Naive thymus-derived CD8-positive, alpha-beta T cell (primary cell): ENCODE measurements around the gene LINGO4. TPM values are rescaled to one million over a fixed set of nuclear protein-coding genes. Genes with fewer than 3 reads are reported as not detected.
"Not testable (repeated sequence)": the region's sequence is repeated elsewhere in the genome, so short reads cannot be mapped to it uniquely, and the experiment has no call there.

Experiments used
- ATAC-seq, 2 donors: fragments of 150-1000 bp; cut with Tn5 transposase in 1 of 2; sonication (Bioruptor Pico), chemical (Tn5 transposase) in 1 of 2; 1 replicate in 1 of 2; 2 replicates in 1 of 2; pipeline ENCODE4 v1.10.0; 2021; ENCODE audit warnings: mild to moderate bottlenecking in 2 of 2, moderate library complexity in 2 of 2
- POLR2A ChIA-PET: fragments of 350-600 bp; sonication (Branson Sonifier 250); formaldehyde crosslinking; loops from one replicate; lab custom pipeline; 2021; ENCODE audit warnings: antibody characterized with exemption; lab: Charles Lee
- DNase-seq, 10 donors: peaks; one replicate each; pipeline versions ENCODE4 v3.0.0 to v3.0.0-alpha.2; 2020 to 2022
- H3K27ac Mint-ChIP-seq, 10 donors: one replicate each; pipeline ENCODE4 v1.8.0; 2020 to 2022; ENCODE audit warnings: mild to moderate bottlenecking in 10 of 10, mixed read lengths in 10 of 10, moderate library complexity in 4 of 10, inconsistent platforms in 1 of 10
- H3K27me3 Mint-ChIP-seq, 5 donors: one replicate each; pipeline ENCODE4 v1.8.0; 2021 to 2022; ENCODE audit warnings: mixed read lengths in 5 of 5
- H3K36me3 Mint-ChIP-seq, 3 donors: one replicate each; pipeline ENCODE4 v1.8.0; 2020 to 2022; ENCODE audit warnings: mixed read lengths in 3 of 3, mild to moderate bottlenecking in 2 of 3, inconsistent platforms in 1 of 3
- H3K4me1 Mint-ChIP-seq, 4 donors: one replicate each; pipeline ENCODE4 v1.8.0; 2021 to 2022; ENCODE audit warnings: mixed read lengths in 4 of 4
- H3K4me3 Mint-ChIP-seq, 10 donors: one replicate each; pipeline ENCODE4 v1.8.0; 2020 to 2022; ENCODE audit warnings: mild to moderate bottlenecking in 10 of 10, mixed read lengths in 10 of 10, moderate library complexity in 6 of 10, inconsistent platforms in 1 of 10
- H3K9me3 Mint-ChIP-seq, 9 donors: one replicate each; pipeline ENCODE4 v1.8.0; 2020 to 2022; ENCODE audit warnings: mixed read lengths in 9 of 9, mild to moderate bottlenecking in 3 of 9, inconsistent platforms in 1 of 9, moderate library complexity in 1 of 9
- polyA plus RNA-seq, 3 donors: library from polyadenylated mRNA; unstranded; fragments of 300-500 nt; fragmentation: Illumina TruSeq; gene quantifications; one replicate each; pipeline ENCODE4 v1.2.3, GENCODE V29; 2021
- total RNA-seq, 8 experiments: library from RNA in 2 of 8; stranded (reverse) in 2 of 8; gene quantifications; one replicate each; pipeline ENCODE4 v1.2.3 and lab custom pipeline; 2021 to 2026

The LINGO4 gene
- total and polyA plus RNA-seq, 5 experiments from 2014 or later = not detected

- Mint-ChIP-seq H3K27me3 (no peaks in the 10 kb centered on the region), H3K9me3 (no peaks in the 10 kb centered on the region), H3K36me3 (peaks cover 10 to 61% (median 20%) of the 10 kb centered on the region in 3 donors), H3K4me1 (no peaks in the 10 kb centered on the region), H3K27ac (no peak overlapping the region), H3K4me3 (no peak overlapping the region)
- ATAC-seq (no peak), DNase-seq (no peak)
- POLR2A ChIA-PET = no interaction called here
These were observed 30.8 kb downstream of the LINGO4 start for GRCh38 chr1:151774256-151774922.

DNA sequence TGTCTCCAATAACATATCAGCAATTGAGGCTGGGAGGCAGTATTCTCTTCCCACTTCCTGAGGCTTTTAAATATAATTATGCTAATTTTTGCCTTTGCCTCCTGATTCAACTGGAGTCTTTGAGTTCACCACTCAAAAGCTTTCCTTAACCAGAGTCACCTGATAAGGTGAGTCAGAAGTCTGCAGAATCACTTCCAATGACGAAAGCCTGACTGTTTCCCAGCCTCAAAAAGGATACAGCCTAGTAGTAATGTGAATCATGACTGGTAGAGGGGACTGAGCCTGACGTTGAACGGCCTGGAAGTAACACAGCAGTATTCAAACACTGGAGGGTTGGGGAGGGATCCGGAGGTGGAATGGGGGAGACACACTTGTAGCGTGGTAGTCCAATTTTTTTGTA lies 31.5 kb downstream of the LINGO4 start:
- H3K4me1 Mint-ChIP-seq = no peaks in the 10 kb centered on the region
- no peak overlapping the region for H3K27ac Mint-ChIP-seq
- H3K9me3 Mint-ChIP-seq = no peaks in the 10 kb centered on the region
- peaks cover 4 to 55% (median 18%) of the 10 kb centered on the region in 3 donors for H3K36me3 Mint-ChIP-seq
- DNase-seq (no peak), ATAC-seq (no peak)
- POLR2A ChIA-PET = no interaction called here
- no peaks in the 10 kb centered on the region for H3K27me3 Mint-ChIP-seq
- H3K4me3 Mint-ChIP-seq = no peak overlapping the region

- ATAC-seq, H3K27ac Mint-ChIP-seq: not testable (repeated sequence)
These were observed 35.9 kb downstream of the LINGO4 start for GRCh38 chr1:151769270-151769669.

DNA sequence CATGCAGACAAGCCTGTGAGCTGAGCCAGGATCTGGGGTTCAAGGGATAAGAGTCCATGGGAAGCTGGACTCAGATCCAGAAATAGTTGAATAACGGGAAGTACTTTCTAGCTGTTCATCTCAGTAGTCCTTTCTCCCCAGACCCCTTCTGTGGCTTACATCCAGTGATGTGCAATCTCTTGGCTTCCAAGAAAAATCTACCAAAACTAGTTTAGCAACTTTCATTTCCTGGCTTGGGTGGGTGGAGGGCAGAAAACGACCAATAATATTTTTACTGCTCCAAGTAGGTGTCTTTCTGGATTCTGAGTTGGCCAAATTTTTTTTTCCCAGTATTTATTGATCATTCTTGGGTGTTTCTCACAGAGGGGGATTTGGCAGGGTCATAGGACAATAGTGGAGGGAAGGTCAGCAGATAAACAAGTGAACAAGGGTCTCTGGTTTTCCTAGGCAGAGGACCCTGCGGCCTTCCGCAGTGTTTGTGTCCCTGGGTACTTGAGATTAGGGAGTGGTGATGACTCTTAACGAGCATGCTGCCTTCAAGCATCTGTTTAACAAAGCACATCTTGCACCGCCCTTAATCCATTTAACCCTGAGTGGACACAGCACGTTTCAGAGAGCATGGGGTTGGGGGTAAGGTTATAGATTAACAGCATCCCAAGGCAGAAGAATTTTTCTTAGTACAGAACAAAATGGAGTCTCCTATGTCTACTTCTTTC lies 36.7 kb downstream of the LINGO4 start:
- DNase-seq, H3K4me3 Mint-ChIP-seq, H3K27me3 Mint-ChIP-seq, H3K27ac Mint-ChIP-seq, H3K36me3 Mint-ChIP-seq, POLR2A ChIA-PET, H3K9me3 Mint-ChIP-seq, ATAC-seq: not testable (repeated sequence)
- H3K4me1 Mint-ChIP-seq = peaks cover 3 to 11% (median 10%) of the 10 kb centered on the region in 4 donors

More at GRCh38 chr1:151769270-151769669, 35.9 kb downstream of the LINGO4 start:
- H3K9me3 Mint-ChIP-seq, H3K27me3 Mint-ChIP-seq, DNase-seq, H3K4me1 Mint-ChIP-seq, H3K4me3 Mint-ChIP-seq, POLR2A ChIA-PET: not testable (repeated sequence)
- peaks cover 0 to 14% (median 0%) of the 10 kb centered on the region in 3 donors for H3K36me3 Mint-ChIP-seq

GRCh38 chr1:151763990-151764389 lies 41.2 kb downstream of the LINGO4 start:
- Mint-ChIP-seq H3K9me3 (no peaks in the 10 kb centered on the region), H3K27ac (peak overlapping the region; percentile 94 to 99 (median 96)), H3K36me3 (peaks cover 0 to 34% (median 12%) of the 10 kb centered on the region in 3 donors), H3K4me1 (peaks cover 7 to 24% (median 21%) of the 10 kb centered on the region in 4 donors), H3K27me3 (no peaks in the 10 kb centered on the region), H3K4me3 (peak overlapping the region; percentile 89 to 97 (median 94))
- POLR2A ChIA-PET = interaction anchor here (0.7 to 1.9 kb wide), 6 partner anchors 26 to 351 kb away, joined by 3 to 23 read pairs (median 6); partner anchors contain the start of genes C2CD4D, TDRKH and THEM4
- ATAC-seq (no peak), DNase-seq (no peak)

DNA sequence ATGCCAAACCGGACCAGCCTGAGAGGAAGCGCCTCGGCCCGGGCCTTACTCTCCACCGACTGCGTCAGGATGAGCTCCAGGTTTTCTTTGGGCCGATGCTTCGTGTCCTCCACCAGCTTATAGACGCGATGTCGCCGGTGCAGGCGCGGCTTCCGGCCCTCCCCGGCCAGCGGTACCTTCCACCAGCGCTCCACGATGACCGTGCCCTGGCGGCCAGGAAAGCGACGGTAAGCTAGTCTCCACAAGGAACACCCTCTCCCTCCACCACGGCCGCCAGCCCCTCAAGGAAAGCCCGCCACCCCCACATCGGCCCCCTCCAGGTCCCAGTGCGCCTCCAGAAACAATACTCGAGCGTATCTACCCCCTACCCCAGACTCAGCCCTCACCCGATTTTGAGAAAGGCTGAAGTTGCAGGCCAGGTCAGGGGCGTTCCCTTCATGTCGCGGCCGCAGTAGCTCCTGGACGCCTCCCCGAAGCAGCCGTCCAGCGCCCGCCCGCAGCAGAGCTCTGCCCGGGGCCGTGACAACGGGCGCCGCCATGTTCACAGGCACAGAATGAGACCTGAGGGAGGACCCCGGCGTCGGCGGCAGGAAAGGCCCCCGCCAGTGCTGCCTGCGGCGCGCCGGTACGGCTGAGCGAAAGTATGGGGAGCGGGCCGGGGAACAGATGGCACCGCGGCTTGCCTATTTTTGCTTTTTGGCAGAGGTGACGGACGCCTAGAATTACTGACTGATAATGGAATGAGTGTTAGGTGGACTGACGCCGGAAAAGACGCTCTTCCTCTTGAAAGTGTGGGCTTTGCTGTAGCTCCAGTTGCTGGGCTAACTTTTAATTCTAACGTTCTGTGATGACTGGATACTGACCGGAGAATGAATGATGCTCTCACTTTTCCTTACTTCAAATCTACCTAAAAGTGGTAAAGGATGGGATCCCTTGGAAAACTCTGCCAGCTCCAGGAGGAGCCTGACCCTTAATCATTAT lies 42.0 kb downstream of the LINGO4 start, which contains the start of gene MRPL9:
Gene MRPL9, minus strand, starts transcription at position 556 of the 981 bp plus-strand sequence. Its CDS starts 17 bp downstream, at position 539.
- no peaks in the 10 kb centered on the region for H3K27me3 Mint-ChIP-seq
- ATAC-seq (peak; percentile 98 to 99), DNase-seq (peak; percentile 68 to 89 (median 82))
- H3K36me3 Mint-ChIP-seq = peaks cover 0 to 42% (median 12%) of the 10 kb centered on the region in 3 donors
- POLR2A ChIA-PET = interaction anchor here (0.6 to 1.9 kb wide), 13 partner anchors 8 to 502 kb away, joined by 3 to 23 read pairs (median 4); partner anchors contain the start of genes C2CD4D, RIIAD1, TDRKH and THEM4
- H3K4me3 Mint-ChIP-seq = peak within 1 kb of the TSS; percentile 89 to 97 (median 94)
- H3K27ac Mint-ChIP-seq = peak within 1 kb of the TSS; percentile 94 to 99 (median 96)
- H3K4me1 Mint-ChIP-seq = peaks cover 7 to 24% (median 21%) of the 10 kb centered on the region in 4 donors
- no peaks in the 10 kb centered on the region for H3K9me3 Mint-ChIP-seq

DNA sequence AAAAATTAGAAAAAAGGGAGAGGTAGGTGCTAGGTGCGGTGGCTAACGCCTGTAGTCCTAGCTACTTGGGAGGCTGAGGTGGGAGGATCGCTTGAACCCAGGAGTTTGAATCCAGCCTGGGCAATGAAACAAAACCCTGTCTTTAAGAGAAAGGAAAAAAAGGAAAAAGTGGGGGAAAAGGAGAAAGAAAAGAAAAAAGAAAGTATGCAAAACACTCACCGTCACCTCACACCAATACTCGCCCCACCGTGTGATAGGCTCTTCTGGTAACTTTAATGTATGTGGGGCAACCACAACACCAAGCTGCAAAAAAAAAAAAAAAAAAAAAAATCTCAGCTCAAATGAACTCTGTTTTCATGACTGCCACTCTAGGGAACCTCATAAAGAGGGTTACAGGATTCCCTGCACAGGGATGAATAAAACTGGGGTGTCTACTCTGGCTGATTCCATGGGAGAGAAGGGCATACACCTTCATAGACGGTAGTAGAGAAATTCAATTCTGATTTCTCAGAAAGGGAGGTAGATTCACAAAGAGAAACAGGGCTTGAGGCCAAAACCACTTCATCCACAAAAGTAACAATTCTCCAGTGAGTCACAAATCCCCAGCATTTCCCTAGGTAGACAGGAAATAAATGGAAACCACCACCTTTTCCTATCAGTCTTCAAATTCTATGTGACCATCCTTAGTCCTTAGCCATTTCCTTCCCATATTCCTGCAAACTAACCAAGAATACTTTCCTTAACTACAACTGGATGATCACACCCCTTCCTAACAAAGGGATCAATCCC lies 44.4 kb downstream of the LINGO4 start:
- ATAC-seq = no peak
- H3K4me3 Mint-ChIP-seq = peak overlapping the region in 6 of 10 donors; percentile 12 to 53 (median 23)
- DNase-seq = no peak
- POLR2A ChIA-PET = no interaction called here
- H3K27me3 Mint-ChIP-seq = no peaks in the 10 kb centered on the region
- H3K36me3 Mint-ChIP-seq = peaks cover 0 to 57% (median 14%) of the 10 kb centered on the region in 3 donors
- H3K9me3 Mint-ChIP-seq = no peaks in the 10 kb centered on the region
- H3K4me1 Mint-ChIP-seq = peaks cover 9 to 24% (median 21%) of the 10 kb centered on the region in 4 donors
- peak overlapping the region in 7 of 10 donors; percentile 11 to 96 (median 67) for H3K27ac Mint-ChIP-seq

DNA sequence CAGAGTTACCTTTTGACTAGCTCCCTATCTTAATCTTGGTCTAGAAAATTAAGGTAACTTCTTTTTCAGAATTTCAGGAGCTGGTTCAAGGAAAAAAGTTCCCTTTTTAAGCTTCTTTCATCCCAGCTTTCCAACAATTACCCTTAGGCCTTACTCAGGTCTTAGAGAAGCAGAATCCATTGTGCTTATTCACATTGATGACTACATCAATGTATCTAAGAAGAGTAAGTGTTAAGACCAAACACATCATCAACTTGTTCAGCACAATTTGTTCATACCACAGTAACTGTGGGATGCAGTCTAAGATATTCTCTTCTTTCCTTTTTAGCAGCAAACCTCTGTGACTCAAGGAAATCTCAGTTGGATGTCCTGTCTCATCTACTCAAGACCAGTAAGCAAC lies 46.0 kb downstream of the LINGO4 start:
- Mint-ChIP-seq H3K4me3 (no peak overlapping the region), H3K27ac (no peak overlapping the region), H3K4me1 (peaks cover 9 to 20% (median 18%) of the 10 kb centered on the region in 4 donors), H3K36me3 (peaks cover 0 to 57% (median 14%) of the 10 kb centered on the region in 3 donors), H3K27me3 (no peaks in the 10 kb centered on the region), H3K9me3 (no peaks in the 10 kb centered on the region)
- POLR2A ChIA-PET = interaction anchor here (0.7 kb wide), 1 partner anchor 76 kb away, joined by 9 read pairs; no protein-coding TSS in a partner anchor
- ATAC-seq = no peak
- DNase-seq = no peak

DNA sequence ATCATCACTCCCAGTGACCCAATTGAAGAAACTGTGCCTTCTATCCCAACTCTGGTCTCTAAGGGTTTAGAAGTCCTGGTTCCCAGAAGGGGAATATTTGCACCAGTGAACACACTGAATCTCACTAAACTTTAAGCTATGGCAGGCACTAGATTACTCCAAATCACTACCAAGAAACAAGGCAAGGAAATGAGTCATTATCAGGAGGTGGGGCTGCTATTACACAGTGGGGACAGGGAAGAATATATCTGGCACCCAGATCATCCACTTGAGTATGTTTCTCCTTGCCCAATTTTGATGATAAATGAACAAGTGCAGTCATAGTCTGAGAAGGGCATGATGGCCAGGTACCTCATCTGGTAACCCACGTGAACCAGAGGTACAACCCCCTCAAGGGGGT lies 48.9 kb downstream of the LINGO4 start:
- ATAC-seq (no peak), DNase-seq (no peak)
- no peak overlapping the region for H3K4me3 Mint-ChIP-seq
- no peaks in the 10 kb centered on the region for H3K9me3 Mint-ChIP-seq
- POLR2A ChIA-PET = no interaction called here
- H3K27ac Mint-ChIP-seq = peak overlapping the region in 3 of 10 donors; percentile 58 to 79 (median 74)
- peaks cover 0 to 45% (median 10%) of the 10 kb centered on the region in 3 donors for H3K36me3 Mint-ChIP-seq
- H3K27me3 Mint-ChIP-seq = peaks cover 0 to 5% (median 2%) of the 10 kb centered on the region in 5 donors
- H3K4me1 Mint-ChIP-seq = peaks cover 0 to 2% (median 1%) of the 10 kb centered on the region in 4 donors
